ENCODE results near the gene MYH9.
A peak's percentile ranks its signal among the peaks of the same experiment; 100 is the strongest.
"Not testable (repeated sequence)": the region's sequence is repeated elsewhere in the genome, so short reads cannot be mapped to it uniquely, and the experiment has no call there.

The MYH9 gene

GRCh38 chr22:36413022-36413775 lies 25.4 kb upstream of the MYH9 start:
- no peak for DNase-seq

DNA sequence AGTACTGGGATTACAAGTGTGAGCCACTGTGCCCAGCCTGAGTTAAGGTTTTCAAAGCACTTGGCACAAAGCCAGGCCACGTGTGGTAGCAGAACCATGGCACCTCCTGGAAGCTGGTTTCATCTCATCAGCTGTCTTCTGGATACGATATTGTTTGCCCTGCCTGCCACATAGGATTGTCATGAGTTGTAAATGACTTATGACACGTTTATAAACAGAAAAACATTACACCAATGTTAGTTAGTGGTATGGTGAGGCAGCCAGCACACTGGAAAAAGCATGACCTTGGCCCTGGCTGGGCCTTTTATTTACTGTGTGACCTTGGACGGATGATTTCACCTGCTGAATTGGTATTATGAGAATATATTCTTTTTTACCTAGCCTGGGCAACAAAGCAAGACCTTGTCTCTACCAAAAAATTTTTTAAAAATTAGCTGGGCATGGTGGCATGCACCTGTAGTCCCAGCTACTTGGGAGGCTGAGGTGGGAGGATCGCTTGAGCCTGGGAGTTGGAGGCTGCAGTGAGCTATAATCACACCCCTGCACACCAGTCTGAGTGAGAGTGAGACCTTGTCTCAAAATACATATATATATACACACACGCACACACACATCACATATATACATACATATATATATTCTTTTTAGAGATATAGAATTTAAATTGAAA lies 24.0 kb upstream of the MYH9 start:
- no peak for DNase-seq

DNA sequence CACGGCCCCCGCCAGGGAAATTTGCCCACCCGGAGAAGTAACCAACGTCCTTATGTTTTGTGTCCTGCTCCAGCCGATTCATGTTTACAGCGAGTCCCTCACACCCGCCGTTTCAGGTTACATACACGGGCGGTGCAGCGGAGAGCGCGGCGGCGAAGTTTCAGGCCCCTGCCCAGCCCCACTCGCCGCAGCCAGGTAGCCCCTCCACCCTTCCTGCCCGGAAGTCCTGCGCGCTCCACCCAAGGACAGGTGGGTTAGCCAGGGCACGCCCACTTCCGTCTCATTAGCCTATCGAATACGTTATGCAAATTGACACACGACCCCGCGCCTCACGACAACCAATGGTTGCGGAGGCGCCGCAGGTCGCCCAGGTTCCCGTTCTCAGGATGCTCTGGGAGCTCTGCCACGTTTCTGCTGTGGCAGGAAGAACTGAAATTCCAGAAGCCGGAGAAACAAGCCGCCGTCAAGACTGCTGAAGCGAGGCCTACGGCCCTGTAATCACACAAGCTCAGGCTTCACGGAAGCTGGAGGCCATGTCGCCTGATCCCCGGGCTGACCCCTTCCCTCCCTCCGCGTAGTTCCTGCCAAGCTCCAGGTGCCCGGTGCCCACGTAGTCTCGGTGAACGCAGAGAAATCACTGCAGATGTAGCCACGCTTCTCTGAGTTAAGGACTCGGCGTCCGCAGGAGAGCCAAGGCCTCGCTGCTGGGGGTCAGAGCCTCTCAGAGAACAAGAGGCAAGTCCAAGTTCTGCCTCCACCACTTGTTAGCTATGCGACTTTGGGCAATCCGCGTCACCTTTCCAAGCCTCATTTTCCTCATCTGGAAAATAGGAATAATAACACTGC lies 22.4 kb upstream of the MYH9 start:
- peak; percentile 93 for DNase-seq

- DNase-seq: not testable (repeated sequence)
Observed at GRCh38 chr22:36409554-36409910, 21.8 kb upstream of the MYH9 start.

DNA sequence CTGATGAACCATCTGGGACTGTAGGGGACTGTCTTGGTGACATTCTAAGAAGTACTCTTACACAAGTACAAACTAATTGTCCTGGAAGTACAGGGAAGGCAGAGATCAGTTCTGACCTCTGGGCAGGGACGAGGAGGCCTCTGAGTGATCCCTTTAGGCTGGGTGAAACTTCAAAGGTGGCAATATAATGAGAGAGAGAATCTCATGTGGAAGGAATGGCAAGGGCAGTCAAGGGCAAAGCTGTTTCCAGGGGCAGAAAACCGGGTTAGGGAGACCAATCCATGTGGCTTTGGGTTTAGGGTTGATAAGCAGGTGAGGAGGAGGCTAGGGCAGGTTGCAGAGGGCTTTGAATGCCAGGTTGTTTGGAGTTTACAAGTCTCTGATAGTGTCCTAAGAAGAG lies 21.3 kb upstream of the MYH9 start:
- DNase-seq: no peak

GRCh38 chr22:36406721-36407120 lies 19.0 kb upstream of the MYH9 start:
- DNase-seq: no peak

DNA sequence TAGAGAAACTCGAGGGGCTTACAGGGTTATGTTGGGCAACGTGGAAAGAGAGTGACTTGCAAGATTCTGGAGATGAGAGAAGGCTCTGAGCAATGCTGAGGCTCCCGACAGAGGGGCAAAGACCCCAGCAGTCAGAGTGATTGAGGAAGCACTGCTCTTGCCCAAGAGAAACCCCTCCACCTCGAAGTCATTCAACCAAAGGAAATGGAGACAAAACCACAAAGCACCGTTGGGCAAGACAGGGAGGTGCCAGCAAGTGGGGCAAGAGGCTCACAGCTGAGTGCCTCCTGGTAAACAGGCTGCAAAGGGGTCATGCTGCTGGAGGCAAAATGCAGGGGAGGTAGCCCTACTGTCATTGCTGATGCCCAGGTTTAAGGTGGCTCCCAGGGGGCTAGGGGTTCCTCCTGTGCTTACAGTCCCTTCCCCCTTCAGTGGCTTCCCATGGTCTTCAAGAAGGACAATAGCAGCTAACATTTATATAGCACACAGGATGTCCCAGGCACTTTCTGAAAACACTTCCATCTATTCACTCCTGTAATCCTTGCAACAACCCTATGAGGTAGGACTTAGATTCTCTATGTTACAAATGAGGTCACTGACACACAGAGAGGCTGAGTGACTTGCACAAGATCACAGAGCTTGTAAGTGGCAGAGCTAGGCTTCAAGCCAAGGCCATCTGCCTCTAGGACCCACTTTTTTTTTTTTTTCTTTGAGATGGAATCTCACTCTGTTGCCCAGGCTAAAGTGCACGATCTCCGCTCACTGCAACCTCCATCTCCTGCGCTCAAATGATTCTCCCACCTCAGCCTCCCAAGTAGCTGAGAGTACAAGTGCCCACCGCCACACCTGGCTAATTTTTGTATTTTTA lies 18.1 kb upstream of the MYH9 start:
- no peak for DNase-seq

- no peak for DNase-seq
Observed at GRCh38 chr22:36405221-36405661, 17.5 kb upstream of the MYH9 start.

DNA sequence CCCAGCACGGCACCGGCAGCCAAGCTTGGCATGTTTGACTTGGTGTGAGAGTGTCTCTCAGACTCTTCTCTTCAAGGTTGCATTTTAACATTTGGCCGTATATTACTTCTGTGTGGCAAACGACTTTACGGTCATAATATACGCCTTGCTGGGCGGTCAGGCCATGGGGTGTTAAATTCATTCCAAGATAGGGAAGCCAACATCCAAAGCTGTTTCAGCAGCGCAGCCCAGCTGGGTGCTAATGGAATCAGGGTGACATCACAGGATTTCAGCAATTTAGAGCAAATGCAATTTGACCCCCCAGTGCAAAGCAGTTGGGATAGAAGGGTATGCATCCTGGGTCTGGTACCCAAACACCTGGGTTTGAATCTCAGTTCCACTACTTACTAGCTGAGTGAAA lies 16.7 kb upstream of the MYH9 start:
- no peak for DNase-seq

DNA sequence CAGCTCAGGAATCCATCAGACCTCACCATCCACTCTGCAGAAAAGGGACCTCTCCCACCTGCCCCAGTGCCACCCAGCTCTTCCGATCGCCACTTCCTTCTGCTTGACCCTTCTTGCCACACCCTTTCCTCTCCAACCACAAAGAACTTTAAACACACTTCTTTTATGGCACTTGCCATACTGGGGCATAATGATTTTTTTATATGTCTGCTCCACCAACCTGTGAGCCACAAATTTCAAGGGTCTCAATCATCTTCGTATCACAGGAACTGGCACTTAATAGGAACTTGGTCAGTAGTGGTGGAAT lies 11.7 kb upstream of the MYH9 start:
- DNase-seq: no peak

GRCh38 chr22:36398601-36399471 lies 11.1 kb upstream of the MYH9 start:
- DNase-seq: no peak

DNA sequence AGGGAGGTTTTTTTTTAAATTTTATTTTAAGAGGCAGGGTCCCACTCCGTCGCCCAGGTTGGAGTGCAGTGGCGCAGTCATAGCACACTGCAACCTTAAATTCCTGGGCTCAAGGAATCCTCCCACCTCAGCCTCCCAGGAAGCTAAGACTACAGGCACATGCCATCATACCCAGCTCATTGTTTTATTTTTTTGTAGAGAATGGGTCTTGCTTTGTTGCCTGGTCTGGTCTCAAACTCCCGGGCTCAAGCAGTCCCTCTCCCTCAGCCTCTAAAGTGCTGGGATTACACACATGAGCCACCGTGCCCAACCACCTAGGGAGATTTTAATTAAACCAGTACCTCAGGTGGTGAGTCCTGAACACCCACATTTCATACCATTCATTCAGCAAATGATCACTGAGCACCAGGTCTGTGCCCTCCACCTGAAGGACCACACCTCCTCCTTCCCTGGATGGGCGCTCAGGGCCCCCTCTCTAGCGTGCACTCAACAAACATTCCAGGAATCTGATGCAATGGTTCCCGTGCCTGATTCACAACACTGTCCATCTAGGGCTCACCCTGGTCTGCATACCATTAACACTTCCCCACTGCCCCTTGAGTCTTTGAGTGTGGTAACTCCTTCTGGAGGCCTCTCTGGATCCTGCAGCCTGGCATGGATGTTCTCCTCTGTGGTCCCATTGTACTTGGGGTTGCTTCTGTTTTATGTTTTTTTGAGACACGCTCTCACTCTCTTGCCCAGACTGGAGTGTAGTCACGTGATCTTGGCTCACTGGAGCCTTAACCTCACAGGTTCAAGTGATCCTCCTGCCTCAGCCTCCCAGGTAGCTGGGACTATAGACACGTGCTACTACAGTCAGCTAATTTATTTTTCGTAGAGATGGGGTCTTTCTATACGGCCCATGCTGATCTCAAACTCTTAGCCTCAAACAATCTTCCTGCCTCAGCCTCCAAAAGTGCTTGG lies 9.6 kb upstream of the MYH9 start:
- no peak for DNase-seq

- DNase-seq: no peak
Observed at GRCh38 chr22:36395915-36396314, 8.1 kb upstream of the MYH9 start.

- DNase-seq: no peak
Observed at GRCh38 chr22:36395055-36395849, 7.5 kb upstream of the MYH9 start.

DNA sequence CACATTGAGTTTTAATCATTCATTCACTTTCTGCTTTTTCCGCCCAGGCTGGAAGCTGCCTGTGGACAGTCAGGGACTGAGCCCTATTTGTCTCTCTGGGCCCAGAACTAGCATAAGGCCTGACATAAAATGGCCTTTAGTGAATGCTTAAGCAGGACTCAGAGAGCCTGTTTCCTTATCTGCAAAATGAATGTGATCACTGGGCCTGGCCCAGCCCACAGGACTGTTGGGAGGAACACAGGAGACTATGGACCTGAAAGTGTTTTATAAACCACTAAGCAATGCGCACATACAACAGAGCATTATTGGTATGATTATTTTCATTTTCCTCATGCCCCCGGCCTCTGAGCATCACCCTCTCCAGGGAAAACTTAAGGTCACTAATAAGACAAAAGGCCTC lies 3.9 kb upstream of the MYH9 start:
- no peak for DNase-seq

DNA sequence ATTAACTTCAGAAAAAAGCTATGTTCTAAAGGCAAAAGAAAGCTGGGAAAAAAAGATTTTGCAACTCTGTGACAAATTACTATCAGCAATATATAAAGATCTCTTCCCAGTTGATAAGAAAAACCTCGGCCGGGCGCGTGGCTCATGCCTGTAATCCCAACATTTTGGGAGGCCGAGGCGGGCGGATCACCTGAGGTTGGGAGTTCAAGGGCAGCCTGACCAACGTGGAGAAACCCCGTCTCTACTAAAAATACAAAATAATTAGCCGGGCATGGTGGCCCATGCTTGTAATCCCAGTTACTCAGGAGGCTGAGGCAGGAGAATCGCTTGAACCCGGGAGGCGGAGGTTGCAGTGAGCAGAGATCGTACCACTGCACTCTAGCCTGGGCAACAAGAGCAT lies 1.4 kb upstream of the MYH9 start:
- not testable (repeated sequence) for DNase-seq

- DNase-seq: no peak
Observed at GRCh38 chr22:36387709-36387958, 133 bp downstream of the MYH9 start.

DNA sequence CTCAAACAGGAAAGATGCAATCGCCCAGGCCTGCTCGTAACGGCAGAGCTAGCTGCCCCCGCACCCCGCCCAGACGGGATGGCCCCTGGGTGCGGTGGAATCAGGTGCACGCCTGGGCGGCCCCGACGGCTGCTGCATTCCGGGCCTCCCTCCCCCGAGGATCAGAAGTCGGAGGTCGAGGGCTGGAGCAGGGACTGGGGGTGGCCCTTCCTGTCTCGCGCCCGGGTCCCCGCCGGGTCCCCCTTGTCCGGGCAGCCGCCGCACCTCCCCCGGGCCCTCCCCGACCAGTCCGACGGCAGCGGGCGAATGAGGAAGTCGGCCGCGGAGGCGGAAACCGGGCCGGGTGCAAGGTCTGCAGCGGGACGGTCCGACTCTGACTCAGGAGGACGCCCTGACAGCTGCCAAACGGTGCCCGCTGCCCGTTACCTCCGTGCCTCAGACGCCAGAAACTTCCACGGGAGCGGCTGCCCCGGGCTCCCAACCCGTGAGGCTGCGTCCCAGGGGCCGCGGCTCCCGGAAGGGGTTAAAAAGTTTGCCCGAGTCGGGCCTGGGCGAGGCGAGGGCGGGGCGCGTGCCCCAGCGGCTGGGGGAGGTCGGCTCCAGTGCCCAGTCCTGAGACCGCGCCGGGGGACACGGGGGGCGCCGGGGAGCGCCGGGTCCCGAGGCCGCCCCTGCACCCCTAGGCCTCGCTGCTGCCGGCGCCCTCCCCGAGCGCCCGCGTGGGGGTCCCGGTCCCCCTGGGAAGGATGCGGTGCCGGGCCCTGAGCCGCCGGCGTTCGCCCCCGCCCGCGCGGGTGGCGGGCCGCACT lies 663 bp downstream of the MYH9 start:
- no peak for DNase-seq

DNA sequence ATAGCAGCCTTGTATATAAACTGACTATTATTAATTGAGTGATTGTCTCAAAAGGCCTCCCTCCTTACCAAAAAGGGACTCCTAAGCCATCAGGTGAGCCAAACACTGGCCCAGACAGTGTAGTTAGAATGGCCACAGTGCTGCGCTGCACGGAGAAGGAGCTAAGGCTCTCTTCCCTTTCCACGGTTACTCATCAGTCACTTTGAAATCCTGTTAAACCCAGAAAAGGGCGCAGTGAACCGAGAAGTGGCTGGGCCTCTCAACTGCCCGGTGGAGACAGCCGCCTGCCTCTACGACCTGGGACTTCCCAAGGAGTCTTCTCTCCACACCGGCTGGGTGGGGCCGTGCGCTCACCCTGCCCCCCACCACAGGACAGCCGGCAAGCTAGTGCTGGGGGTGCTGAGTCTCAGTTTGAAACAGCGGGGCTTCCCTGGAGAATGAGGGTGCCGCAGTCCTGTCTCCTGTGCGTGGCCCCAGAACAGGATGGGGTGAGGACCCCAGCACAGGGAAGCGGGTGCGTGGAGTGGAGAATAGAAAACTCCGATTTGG lies 1.3 kb downstream of the MYH9 start:
- no peak for DNase-seq

Measured in NCI-H526 treated with DMSO at 0.1 percent for 48 hours (cell line).